Measurements from ENCODE around the gene C11orf52. TPM values are rescaled to one million over a fixed set of nuclear protein-coding genes. Genes with fewer than 3 reads are reported as not detected.

The C11orf52 gene
- total RNA-seq, 3 donors from 2014 or later: 3.2 to 12.8 (median 7.7) TPM

DNA sequence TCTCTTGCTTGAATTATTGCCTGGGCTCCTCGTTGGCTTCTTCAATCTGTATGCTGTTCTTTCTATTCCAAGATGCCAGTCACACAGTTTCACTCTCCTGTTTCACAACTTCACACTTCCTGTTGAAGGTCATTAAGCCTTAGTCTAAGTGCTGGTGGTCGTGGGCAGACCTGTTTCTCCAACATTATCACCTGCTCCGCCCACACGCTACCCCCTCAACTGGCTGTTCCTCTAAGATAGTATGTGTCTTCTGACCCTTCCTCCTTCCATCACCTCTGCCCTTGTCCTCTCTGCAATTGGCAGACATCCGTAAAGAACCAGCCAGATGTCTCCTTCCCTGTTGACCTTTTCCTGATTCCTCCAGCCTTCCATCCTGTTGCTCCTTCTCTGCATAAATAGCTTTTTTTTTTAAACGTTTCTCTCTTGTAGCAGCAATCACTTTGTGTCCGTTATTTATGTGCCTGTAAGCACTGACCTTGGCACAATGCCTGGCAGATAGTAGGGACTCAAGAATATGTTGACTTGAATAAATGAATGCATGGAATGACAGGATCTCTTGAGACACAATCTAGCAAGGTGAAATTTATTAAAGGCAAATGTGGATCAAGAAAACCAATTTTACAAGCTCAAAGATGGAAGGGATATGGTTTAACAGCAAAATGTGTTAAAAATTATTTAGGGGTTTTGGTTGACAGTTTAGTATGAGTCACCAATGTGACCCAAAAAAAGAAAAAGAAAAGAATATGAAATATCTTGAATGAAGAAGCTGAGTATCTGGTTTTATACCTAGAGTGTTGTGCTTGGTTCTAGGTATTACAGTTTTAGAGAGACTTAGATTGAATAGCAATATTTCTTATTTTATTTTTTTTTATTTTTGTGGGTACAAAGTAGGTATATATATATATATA, 31.1 kb downstream of the C11orf52 start:
- DNase-seq (no peak), ATAC-seq (no peak)
- Histone ChIP-seq H3K36me3 (ENCODE audit: low read depth) (no peaks in the 10 kb centered on the region), H3K9me3 (no peaks in the 10 kb centered on the region), H3K4me3 (no peak overlapping the region), H3K4me1 (ENCODE audit: low read depth) (no peaks in the 10 kb centered on the region)
- TF ChIP-seq, protein P1, sequence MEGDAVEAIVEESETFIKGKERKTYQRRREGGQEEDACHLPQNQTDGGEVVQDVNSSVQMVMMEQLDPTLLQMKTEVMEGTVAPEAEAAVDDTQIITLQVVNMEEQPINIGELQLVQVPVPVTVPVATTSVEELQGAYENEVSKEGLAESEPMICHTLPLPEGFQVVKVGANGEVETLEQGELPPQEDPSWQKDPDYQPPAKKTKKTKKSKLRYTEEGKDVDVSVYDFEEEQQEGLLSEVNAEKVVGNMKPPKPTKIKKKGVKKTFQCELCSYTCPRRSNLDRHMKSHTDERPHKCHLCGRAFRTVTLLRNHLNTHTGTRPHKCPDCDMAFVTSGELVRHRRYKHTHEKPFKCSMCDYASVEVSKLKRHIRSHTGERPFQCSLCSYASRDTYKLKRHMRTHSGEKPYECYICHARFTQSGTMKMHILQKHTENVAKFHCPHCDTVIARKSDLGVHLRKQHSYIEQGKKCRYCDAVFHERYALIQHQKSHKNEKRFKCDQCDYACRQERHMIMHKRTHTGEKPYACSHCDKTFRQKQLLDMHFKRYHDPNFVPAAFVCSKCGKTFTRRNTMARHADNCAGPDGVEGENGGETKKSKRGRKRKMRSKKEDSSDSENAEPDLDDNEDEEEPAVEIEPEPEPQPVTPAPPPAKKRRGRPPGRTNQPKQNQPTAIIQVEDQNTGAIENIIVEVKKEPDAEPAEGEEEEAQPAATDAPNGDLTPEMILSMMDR (IDR thresholded peaks at IDR 0.05): no peak
- intact Hi-C loops (cut with DNase I, micrococcal nuclease): no loop called here

DNA sequence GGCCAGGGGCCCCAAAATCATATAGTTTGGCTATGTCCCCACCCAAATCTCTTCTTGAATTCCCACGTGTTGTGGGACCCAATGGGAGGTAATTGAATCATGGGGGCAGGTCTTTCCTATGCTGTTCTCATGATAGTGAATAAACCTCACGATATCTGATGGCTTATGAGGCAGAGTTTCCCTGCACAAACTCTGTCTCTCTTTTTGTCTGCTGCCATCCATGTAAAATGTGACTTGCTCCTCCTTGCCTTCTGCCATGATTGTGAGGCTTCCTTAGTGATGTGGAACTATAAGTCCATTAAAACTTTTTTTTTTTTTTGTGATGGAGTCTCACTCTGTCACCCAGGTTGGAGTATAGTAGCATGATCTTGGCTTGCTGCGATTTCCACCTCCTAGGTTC, 32.9 kb downstream of the C11orf52 start:
- TF ChIP-seq, protein P1 (IDR thresholded peaks at IDR 0.05): no peak
- intact Hi-C loops (cut with DNase I, micrococcal nuclease): no loop called here
- Histone ChIP-seq H3K4me1 (ENCODE audit: low read depth) (no peaks in the 10 kb centered on the region), H3K4me3 (no peak overlapping the region), H3K9me3 (no peaks in the 10 kb centered on the region), H3K36me3 (ENCODE audit: low read depth) (no peaks in the 10 kb centered on the region)
- ATAC-seq (no peak), DNase-seq (no peak)

DNA sequence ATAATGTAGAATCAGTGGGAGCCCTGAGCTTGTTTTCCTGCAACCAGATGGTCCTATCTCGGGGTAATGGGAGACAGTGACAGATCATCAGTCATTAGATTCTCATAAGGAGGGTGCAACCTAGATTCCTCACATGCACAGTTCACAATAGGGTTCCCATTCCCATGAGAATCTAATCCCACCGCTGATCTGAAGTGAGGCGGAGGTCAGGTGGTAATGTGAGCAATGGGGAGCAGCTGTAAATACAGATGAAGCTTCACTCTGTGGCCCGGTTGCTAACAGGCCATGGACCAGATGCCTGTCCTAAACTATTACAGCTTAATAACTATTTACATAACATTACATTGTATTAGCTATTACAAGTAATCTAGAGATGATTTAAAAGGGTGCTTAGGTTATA, 35.4 kb downstream of the C11orf52 start:
- ATAC-seq: no peak
- no peaks in the 10 kb centered on the region for H3K36me3 ChIP-seq (ENCODE audit: low read depth)

DNA sequence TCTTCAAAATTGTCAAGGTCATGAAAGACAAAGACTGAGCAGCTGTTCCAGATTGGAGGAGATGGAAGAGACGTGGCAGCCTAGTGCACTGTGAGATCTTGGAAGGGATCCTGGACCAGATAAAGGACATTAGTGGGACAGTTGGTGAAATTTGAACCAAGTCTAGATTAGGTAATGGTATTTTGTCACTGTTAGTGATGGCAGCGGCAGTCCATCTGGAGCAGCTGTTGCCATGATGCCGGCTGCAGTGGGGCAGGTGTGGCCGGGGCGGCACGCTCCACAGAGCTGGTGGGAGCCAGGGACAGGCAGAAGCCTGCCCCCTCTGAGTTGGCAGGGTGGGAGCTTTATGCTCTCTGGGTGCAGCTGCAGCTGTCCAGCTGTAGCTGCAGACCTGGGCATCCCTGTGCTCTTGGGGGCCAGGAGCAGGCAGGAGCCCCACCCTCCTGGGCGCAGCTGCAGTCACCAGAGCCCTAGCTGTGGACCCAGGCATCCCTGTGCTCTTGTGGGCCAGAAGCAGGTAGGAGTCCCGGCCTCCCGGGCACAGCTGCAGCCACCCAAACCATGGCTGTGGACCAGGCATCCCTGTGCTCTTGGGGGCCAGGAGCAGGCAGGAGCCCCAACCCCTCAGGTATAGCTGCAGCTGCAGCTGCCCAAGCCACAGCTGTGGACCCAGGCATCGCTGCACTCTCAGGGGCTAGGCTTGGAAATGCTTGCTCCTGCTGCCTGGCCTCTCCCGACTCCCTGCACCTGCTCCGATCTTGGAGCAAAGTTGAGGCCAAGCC, 39.1 kb downstream of the C11orf52 start:
- ATAC-seq (no peak), DNase-seq (no peak)
- no peak overlapping the region for H3K4me3 ChIP-seq
- intact Hi-C loops (cut with DNase I, micrococcal nuclease): no loop called here
- H3K9me3 ChIP-seq: no peaks in the 10 kb centered on the region
- TF ChIP-seq, protein P1 (IDR thresholded peaks at IDR 0.05): no peak
- no peaks in the 10 kb centered on the region for H3K4me1 ChIP-seq (ENCODE audit: low read depth)
- no peaks in the 10 kb centered on the region for H3K36me3 ChIP-seq (ENCODE audit: low read depth)

More for the DNA sequence above, 35.4 kb downstream of the C11orf52 start:
- Histone ChIP-seq H3K9me3 (no peaks in the 10 kb centered on the region), H3K4me3 (no peak overlapping the region), H3K4me1 (ENCODE audit: low read depth) (no peaks in the 10 kb centered on the region)
- TF ChIP-seq, protein P1 (IDR thresholded peaks at IDR 0.05): no peak
- no peak for DNase-seq
- intact Hi-C loops (cut with DNase I, micrococcal nuclease): no loop called here

DNA sequence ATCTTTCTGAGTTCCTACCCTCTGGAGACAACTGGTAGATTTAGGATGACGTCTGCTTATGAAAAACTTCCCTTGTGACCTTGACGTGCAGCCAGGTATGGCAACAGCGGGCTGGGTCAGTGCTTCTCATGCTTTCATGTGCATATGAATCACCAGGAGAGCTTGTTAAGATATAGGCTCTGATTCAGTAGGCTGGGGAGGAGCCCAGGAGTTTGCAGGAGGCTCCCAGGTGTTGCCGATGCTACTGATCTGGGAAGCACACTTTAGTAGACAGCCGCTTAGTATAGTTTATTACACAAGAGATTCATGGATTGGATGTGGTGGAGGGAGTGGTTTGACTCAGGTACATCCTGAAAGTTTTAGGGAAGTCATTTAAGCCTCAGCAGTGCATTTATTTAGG, 42.2 kb downstream of the C11orf52 start:
- peak in 1 of 3 donors; percentile 55 for DNase-seq
- peak; percentile 98 for ATAC-seq
- Histone ChIP-seq H3K4me1 (ENCODE audit: low read depth) (no peaks in the 10 kb centered on the region), H3K36me3 (ENCODE audit: low read depth) (no peaks in the 10 kb centered on the region), H3K4me3 (no peak overlapping the region), H3K9me3 (no peaks in the 10 kb centered on the region)
- TF ChIP-seq, protein P1 (IDR thresholded peaks at IDR 0.05): no peak
- intact Hi-C loops (cut with DNase I, micrococcal nuclease): no loop called here

Data from mucosa of descending colon (tissue), 3 donors.